ENCODE measurements around the gene CCDC71L. TPM values are rescaled to one million over a fixed set of nuclear protein-coding genes. Genes with fewer than 3 reads are reported as not detected.
A peak's percentile ranks its signal among the peaks of the same experiment; 100 is the strongest.

The CCDC71L gene
- total and polyA plus RNA-seq, 2 of the 4 experiments (the other 2 are of a cell fraction) = 19.7 to 20.6 TPM

DNA sequence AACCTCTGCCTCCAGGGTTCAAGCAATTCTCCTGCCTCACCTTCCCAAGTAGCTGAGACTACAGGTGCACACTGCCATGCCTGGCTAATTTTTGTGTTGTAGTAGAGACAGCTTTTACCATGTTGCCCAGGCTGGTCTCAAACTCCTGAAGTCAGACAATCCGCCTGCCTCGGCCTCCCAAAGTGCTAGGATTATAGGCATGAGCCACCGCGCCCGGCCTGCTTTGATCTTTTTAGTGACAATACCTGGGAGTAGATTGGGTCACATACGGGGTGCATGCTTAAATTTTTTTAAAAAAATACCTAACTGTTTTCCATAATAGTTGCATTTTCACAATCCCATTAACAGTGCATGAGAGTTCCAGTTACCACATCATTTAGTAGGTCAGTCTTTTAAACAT lies 47.7 kb downstream of the CCDC71L start:
- H3K14ac ChIP-seq (replicated peaks; ENCODE audit: low read depth, low read length) = no peak overlapping the region
- peaks cover 12% of the 10 kb centered on the region; the same call in 1 of the 2 replicates for H3K9me1 ChIP-seq (ENCODE audit: insufficient read depth, low read length)
- DNase-seq (no peak), ATAC-seq (ENCODE audit: low read depth) (no peak)
- BruUV-seq (replicated peaks) = no TSS peak
- H4K8ac ChIP-seq (ENCODE audit: low read depth in 2 of 2, low read length in 2 of 2) = 0 out of 4 replicates have a peak overlapping the region, but pooled peaks of 1 of the 2 experiments have one; percentile 19
- no peaks in the 10 kb centered on the region for H3K36me3 ChIP-seq (ENCODE audit: control insufficient read depth, insufficient read depth, low read length)
- ChIA-PET POLR2A (ENCODE audit: unreplicated experiment) (no interaction called here), CTCF (no interaction called here)
- peak overlapping the region; percentile 46; the same call in 1 of the 2 replicates for H3K4ac ChIP-seq (ENCODE audit: low read depth, low read length)
- in situ Hi-C loops (cut with MboI; ENCODE audit: low sequenced_read_pairs) = no loop called here
- peaks cover 6% of the 10 kb centered on the region for H3K9me3 ChIP-seq (ENCODE audit: control insufficient read depth, insufficient read depth, low read length)
- H2AFZ ChIP-seq (replicated peaks; ENCODE audit: low read length, poor library complexity) = no peak overlapping the region
- H4K91ac ChIP-seq (ENCODE audit: insufficient read depth, low read depth, low read length) = no peak overlapping the region
- peak overlapping the region; percentile 72 for H2AK5ac ChIP-seq (ENCODE audit: low read depth, low read length)
- H3K4me2 ChIP-seq (ENCODE audit: low read depth, low read length) = no peak overlapping the region
- no peak overlapping the region for H2BK15ac ChIP-seq (ENCODE audit: low read depth, low read length)
- H3K79me1 ChIP-seq (ENCODE audit: low read depth in 1 of 2, low read length in 2 of 2) = peaks cover 0 to 9% of the 10 kb centered on the region in 2 experiments; a peak in 2 of 4 replicates
- dilution Hi-C loops (cut with HindIII; ENCODE audit: low sequenced_read_pairs, unreplicated experiment) = no loop called here
- no peak overlapping the region for H2AK9ac ChIP-seq (replicated peaks; ENCODE audit: low read depth, low read length, poor library complexity)
- H4K5ac ChIP-seq (ENCODE audit: low read depth, low read length) = no peak overlapping the region
- H4K20me1 ChIP-seq (ENCODE audit: insufficient read depth, low read length) = no peaks in the 10 kb centered on the region
- no peaks in the 10 kb centered on the region for H3K27me3 ChIP-seq (ENCODE audit: control insufficient read depth, insufficient read depth, low read length)
- no peak overlapping the region for H3K9ac ChIP-seq (ENCODE audit: low read depth, low read length)
- peak overlapping the region; percentile 66 for H2BK5ac ChIP-seq (ENCODE audit: low read depth, low read length, poor library complexity, severe bottlenecking)
- no peak overlapping the region for H3K56ac ChIP-seq (ENCODE audit: extremely low read depth, insufficient read depth, low read length)
- WGBS, 2 experiments (ENCODE audit: extremely low coverage in 2 of 2, insufficient read length in 1 of 2) = no CpG with 5 or more reads among the region's 6 CpGs
- H3K23ac ChIP-seq (ENCODE audit: low read depth, low read length) = no peak overlapping the region
- peak overlapping the region; percentile 79 for H3K27ac ChIP-seq (ENCODE audit: insufficient read depth, low read length)
- H2BK20ac ChIP-seq (ENCODE audit: low read depth, low read length) = no peak overlapping the region; the same call in 1 of the 2 replicates
- no peak overlapping the region for H3K4me3 ChIP-seq (ENCODE audit: insufficient read depth, low read depth, low read length)
- intact Hi-C loops (cut with micrococcal nuclease) = no loop called here
- TF ChIP-seq, protein P1, sequence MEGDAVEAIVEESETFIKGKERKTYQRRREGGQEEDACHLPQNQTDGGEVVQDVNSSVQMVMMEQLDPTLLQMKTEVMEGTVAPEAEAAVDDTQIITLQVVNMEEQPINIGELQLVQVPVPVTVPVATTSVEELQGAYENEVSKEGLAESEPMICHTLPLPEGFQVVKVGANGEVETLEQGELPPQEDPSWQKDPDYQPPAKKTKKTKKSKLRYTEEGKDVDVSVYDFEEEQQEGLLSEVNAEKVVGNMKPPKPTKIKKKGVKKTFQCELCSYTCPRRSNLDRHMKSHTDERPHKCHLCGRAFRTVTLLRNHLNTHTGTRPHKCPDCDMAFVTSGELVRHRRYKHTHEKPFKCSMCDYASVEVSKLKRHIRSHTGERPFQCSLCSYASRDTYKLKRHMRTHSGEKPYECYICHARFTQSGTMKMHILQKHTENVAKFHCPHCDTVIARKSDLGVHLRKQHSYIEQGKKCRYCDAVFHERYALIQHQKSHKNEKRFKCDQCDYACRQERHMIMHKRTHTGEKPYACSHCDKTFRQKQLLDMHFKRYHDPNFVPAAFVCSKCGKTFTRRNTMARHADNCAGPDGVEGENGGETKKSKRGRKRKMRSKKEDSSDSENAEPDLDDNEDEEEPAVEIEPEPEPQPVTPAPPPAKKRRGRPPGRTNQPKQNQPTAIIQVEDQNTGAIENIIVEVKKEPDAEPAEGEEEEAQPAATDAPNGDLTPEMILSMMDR (conservative IDR thresholded peaks at IDR 0.05; ENCODE audit: low read depth, low read length) = no peak
- TF ChIP-seq POLR2A (IDR thresholded peaks at IDR 0.05; ENCODE audit: low read depth, low read length) (no peak), RAD21 (IDR thresholded peaks at IDR 0.05; ENCODE audit: low read length) (no peak), MAFK (IDR thresholded peaks at IDR 0.05; ENCODE audit: low read depth, low read length) (no peak), BHLHE40 (IDR thresholded peaks at IDR 0.05; ENCODE audit: low read depth, low read length) (no peak), RFX5 (IDR thresholded peaks at IDR 0.05; ENCODE audit: low read depth, low read length) (no peak), CEBPB (IDR thresholded peaks at IDR 0.05; ENCODE audit: low read depth, low read length) (no peak), FOS (IDR thresholded peaks at IDR 0.05; ENCODE audit: low read depth, low read length) (no peak), CHD1 (IDR thresholded peaks at IDR 0.05; ENCODE audit: low read depth, low read length) (no peak)
- TF ChIP-seq, protein P2, sequence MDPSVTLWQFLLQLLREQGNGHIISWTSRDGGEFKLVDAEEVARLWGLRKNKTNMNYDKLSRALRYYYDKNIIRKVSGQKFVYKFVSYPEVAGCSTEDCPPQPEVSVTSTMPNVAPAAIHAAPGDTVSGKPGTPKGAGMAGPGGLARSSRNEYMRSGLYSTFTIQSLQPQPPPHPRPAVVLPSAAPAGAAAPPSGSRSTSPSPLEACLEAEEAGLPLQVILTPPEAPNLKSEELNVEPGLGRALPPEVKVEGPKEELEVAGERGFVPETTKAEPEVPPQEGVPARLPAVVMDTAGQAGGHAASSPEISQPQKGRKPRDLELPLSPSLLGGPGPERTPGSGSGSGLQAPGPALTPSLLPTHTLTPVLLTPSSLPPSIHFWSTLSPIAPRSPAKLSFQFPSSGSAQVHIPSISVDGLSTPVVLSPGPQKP (IDR thresholded peaks at IDR 0.05; ENCODE audit: borderline replicate concordance, low read depth, low read length) = no peak
- peaks cover 30% of the 10 kb centered on the region for H3K4me1 ChIP-seq (ENCODE audit: control insufficient read depth, insufficient read depth, low read length)
- peak overlapping the region; percentile 39 for H2BK120ac ChIP-seq (ENCODE audit: low read depth, low read length)
- H3K18ac ChIP-seq (ENCODE audit: low read depth, low read length) = peak overlapping the region; percentile 54; the same call in 1 of the 2 replicates

All from IMR-90 (cell line).